Activated CD8-positive, alpha-beta memory T cell treated with anti-CD3 and anti-CD28 coated beads for 1 hour (primary cell): ENCODE measurements around the gene PIK3R2.
A peak's percentile ranks its signal among the peaks of the same experiment; 100 is the strongest.
"Not testable (repeated sequence)": the region's sequence is repeated elsewhere in the genome, so short reads cannot be mapped to it uniquely, and the experiment has no call there.

ENCODE experiments used
- DNase-seq, 2 donors: peaks; one replicate each; pipeline ENCODE4 v3.0.0-alpha.2; 2020; ENCODE audit warnings: low read depth in 1 of 2; ENCODE audit errors: extremely low read depth in 1 of 2

PIK3R2 gene

GRCh38 chr19:18197941-18198340 is 45.0 kb downstream of the PIK3R2 start:
- DNase-seq, result no peak

- DNase-seq, result no peak
Measured at GRCh38 chr19:18198374-18198773, 45.4 kb downstream of the PIK3R2 start.

- DNase-seq, result no peak
Measured at GRCh38 chr19:18202397-18202777, 49.4 kb downstream of the PIK3R2 start.

- DNase-seq, result no peak
Measured at GRCh38 chr19:18202778-18203407, 49.9 kb downstream of the PIK3R2 start.

GRCh38 chr19:18203408-18203862 is 50.5 kb downstream of the PIK3R2 start:
- no peak for DNase-seq

GRCh38 chr19:18203863-18204393 is 51.0 kb downstream of the PIK3R2 start, which contains the start of gene RAB3A:
RAB3A (minus strand) TSS chr19:18204042; CDS start chr19:18202740, 1,302 bp downstream.
- peak; percentile 98 to 99 for DNase-seq

- DNase-seq, result no peak
Measured at GRCh38 chr19:18204394-18205199, 51.6 kb downstream of the PIK3R2 start.

GRCh38 chr19:18205200-18205892 is 52.4 kb downstream of the PIK3R2 start:
- peak in 1 of 2 donors; percentile 40 for DNase-seq

GRCh38 chr19:18206018-18206417 is 53.1 kb downstream of the PIK3R2 start:
- no peak for DNase-seq

- DNase-seq, result peak in 1 of 2 donors; percentile 41
Measured at GRCh38 chr19:18208098-18208951, 55.4 kb downstream of the PIK3R2 start.

- not testable (repeated sequence) for DNase-seq
Measured at GRCh38 chr19:18209912-18210311, 56.9 kb downstream of the PIK3R2 start.

GRCh38 chr19:18211683-18212082 is 58.7 kb downstream of the PIK3R2 start:
- DNase-seq, result no peak

GRCh38 chr19:18214779-18215433 is 61.9 kb downstream of the PIK3R2 start:
- no peak for DNase-seq

GRCh38 chr19:18216789-18217188 is 63.8 kb downstream of the PIK3R2 start:
- DNase-seq, result no peak

GRCh38 chr19:18218159-18218558 is 65.2 kb downstream of the PIK3R2 start:
- DNase-seq, result no peak

GRCh38 chr19:18218600-18218999 is 65.6 kb downstream of the PIK3R2 start:
- no peak for DNase-seq
